NB4 (cell line): ENCODE data around the gene KRTAP5-4.
"Not testable (repeated sequence)": the region's sequence is repeated elsewhere in the genome, so short reads cannot be mapped to it uniquely, and the experiment has no call there.

Experiments
- DNase-seq: peaks from one replicate; pipeline ENCODE4 v3.0.0; 2010; ENCODE audit warnings: low read depth
- H3K4me3 ChIP-seq: one replicate; pipeline ENCODE4 v1.5.1; 2011; ENCODE audit warnings: mild to moderate bottlenecking, low read depth, low read length, moderate library complexity
- CTCF ChIP-seq: IDR thresholded peaks from one replicate; pipeline ENCODE4 v1.5.1; 2012; ENCODE audit warnings: low read depth, low read length
- MYC ChIP-seq: IDR thresholded peaks from 2 replicates; pipeline ENCODE4 v1.6.1; 2011; ENCODE audit warnings: low read depth, low read length
- POLR2A ChIP-seq: IDR thresholded peaks from 2 replicates; pipeline ENCODE4 v1.6.1; 2011; ENCODE audit warnings: mild to moderate bottlenecking; ENCODE audit not compliant: insufficient read length; ENCODE audit errors: extremely low read depth
- TF ChIP-seq, protein P1 (sequence below): IDR thresholded peaks from 2 replicates; pipeline ENCODE4 v1.6.1; 2011; ENCODE audit warnings: low read depth, low read length

Gene KRTAP5-4

GRCh38 chr11:1650034-1650917, 28.3 kb upstream of the KRTAP5-4 start:
- no peak overlapping the region for H3K4me3 ChIP-seq
- no peak for TF ChIP-seq MYC
- no peak for TF ChIP-seq CTCF
- no peak for TF ChIP-seq POLR2A
- TF ChIP-seq, protein P1, sequence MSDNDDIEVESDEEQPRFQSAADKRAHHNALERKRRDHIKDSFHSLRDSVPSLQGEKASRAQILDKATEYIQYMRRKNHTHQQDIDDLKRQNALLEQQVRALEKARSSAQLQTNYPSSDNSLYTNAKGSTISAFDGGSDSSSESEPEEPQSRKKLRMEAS, result no peak
- DNase-seq, result no peak

- DNase-seq, result no peak
- no peak overlapping the region for H3K4me3 ChIP-seq
- no peak for TF ChIP-seq POLR2A
- TF ChIP-seq MYC, result no peak
- TF ChIP-seq, protein P1, result no peak
- no peak for TF ChIP-seq CTCF
These were observed 26.9 kb upstream of the KRTAP5-4 start for GRCh38 chr11:1648653-1649420.

DNA sequence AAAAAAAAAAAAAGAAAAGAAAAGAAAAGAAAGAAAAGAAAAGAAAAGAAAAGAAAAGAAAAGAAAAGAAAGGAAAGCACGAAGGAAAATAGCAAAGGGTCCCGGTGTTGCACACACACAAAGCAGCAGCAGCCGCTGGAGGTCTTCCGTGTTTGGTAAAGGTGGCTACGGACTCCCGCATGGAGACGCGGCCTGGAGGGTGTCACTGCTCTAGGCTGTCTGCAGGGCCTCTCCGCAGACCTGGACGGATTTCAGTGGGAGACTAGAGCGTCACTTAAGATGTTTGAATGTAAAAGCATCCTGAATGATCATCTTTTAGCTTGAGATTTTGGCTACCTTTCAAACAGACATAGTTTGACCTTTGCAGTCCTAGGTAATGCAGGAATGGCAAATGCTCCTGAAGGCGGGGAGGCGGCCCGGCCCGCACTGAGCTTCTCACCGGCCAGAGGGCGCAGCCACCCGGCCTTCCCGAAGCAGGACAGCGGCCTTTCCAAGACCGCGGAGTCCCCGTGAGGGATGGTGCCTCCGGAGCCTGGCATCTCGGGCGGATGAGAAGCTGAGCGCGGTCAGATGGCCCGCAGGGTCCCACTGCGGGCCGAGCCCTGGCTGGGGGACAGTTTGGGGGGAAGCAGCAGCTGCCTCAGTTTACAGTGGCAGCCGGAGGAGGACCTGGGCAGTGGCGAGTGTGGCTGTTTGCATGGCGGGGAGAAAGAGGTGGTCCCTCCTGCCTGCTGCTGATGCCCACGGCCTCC, 26.1 kb upstream of the KRTAP5-4 start:
- no peak for DNase-seq
- TF ChIP-seq POLR2A (no peak), CTCF (no peak), MYC (no peak)
- TF ChIP-seq, protein P1, result no peak
- H3K4me3 ChIP-seq, result no peak overlapping the region

GRCh38 chr11:1646540-1646939, 24.6 kb upstream of the KRTAP5-4 start:
- DNase-seq, H3K4me3 ChIP-seq: not testable (repeated sequence)

DNA sequence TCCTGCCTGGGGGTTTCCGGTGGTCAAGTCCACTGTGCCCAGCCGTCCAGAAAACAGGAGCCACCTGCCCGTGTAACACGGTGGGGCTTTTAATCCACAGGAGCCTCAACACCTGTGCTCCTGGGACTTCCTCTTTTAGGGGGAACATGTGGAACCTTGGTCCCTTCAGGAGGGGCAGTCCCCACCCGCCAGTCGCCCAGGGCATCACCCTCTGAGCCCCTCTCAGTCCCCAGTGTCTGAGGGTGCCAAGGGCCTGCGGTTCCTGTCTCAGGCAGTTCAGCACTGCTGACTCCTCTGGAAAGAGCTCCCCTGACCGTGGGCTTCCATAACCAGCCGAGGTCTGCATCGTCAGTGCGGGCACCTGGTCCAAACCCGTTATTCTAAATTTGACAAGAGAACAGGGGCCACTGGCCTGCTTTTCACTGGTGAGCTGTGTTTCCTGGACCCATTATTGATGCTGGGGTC, 23.5 kb upstream of the KRTAP5-4 start:
- DNase-seq, result no peak
- TF ChIP-seq MYC (no peak), CTCF (no peak), POLR2A (no peak)
- TF ChIP-seq, protein P1, result no peak
- no peak overlapping the region for H3K4me3 ChIP-seq
